Gastrocnemius medialis (tissue), 4 donors: ENCODE data around the gene IL1A.

ENCODE experiments used
- POLR2A ChIP-seq, 2 donors: fragments of 450-650 bp; IDR thresholded peaks; one replicate each; pipeline ENCODE4 v1.6.1; 2017; ENCODE audit warnings: antibody characterized with exemption in 2 of 2, mild to moderate bottlenecking in 2 of 2, moderate library complexity in 2 of 2
- TF ChIP-seq, protein P1 (sequence below), 5 experiments: fragments of 450-650 bp in 3 of 5; fragments of 200-600 bp in 2 of 5; sonication (generic) in 2 of 5; IDR thresholded peaks in 4 of 5; conservative IDR thresholded peaks in 1 of 5; 1 replicate in 4 of 5; 2 replicates in 1 of 5; pipeline ENCODE4 v1.5.1; 2016 to 2019; ENCODE audit warnings: antibody characterized with exemption in 5 of 5, mild to moderate bottlenecking in 3 of 5, moderate library complexity in 3 of 5

DNA sequence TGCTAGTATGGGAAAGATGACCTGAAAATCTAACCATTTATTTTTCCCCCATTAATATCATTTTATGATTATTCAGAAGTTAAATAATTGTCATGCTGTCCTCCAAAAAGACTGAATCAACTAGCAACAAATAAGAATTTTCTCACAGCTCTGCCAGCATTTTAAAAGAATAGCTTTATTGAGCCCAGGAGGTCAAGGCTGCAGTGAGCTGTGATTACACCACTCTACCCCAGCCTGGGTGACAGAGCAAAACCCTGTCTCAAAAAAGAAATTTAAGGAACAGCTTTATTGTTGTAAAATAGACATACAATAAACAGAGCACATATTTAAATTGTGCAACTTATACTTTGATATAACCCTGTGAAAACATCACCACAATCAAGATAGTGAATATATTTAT is 24.8 kb upstream of the IL1A start:
- no peak for TF ChIP-seq POLR2A (IDR thresholded peaks at IDR 0.05)
- TF ChIP-seq, protein P1, sequence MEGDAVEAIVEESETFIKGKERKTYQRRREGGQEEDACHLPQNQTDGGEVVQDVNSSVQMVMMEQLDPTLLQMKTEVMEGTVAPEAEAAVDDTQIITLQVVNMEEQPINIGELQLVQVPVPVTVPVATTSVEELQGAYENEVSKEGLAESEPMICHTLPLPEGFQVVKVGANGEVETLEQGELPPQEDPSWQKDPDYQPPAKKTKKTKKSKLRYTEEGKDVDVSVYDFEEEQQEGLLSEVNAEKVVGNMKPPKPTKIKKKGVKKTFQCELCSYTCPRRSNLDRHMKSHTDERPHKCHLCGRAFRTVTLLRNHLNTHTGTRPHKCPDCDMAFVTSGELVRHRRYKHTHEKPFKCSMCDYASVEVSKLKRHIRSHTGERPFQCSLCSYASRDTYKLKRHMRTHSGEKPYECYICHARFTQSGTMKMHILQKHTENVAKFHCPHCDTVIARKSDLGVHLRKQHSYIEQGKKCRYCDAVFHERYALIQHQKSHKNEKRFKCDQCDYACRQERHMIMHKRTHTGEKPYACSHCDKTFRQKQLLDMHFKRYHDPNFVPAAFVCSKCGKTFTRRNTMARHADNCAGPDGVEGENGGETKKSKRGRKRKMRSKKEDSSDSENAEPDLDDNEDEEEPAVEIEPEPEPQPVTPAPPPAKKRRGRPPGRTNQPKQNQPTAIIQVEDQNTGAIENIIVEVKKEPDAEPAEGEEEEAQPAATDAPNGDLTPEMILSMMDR (IDR thresholded peaks at IDR 0.05 in 4 of 5, conservative IDR thresholded peaks at IDR 0.05 in 1 of 5) = no peak
